Measurements from ENCODE around the gene AHCYL1.

GRCh38 chr1:110069404-110070281, 85.1 kb downstream of the AHCYL1 start:
- TF ChIP-seq, protein P1, sequence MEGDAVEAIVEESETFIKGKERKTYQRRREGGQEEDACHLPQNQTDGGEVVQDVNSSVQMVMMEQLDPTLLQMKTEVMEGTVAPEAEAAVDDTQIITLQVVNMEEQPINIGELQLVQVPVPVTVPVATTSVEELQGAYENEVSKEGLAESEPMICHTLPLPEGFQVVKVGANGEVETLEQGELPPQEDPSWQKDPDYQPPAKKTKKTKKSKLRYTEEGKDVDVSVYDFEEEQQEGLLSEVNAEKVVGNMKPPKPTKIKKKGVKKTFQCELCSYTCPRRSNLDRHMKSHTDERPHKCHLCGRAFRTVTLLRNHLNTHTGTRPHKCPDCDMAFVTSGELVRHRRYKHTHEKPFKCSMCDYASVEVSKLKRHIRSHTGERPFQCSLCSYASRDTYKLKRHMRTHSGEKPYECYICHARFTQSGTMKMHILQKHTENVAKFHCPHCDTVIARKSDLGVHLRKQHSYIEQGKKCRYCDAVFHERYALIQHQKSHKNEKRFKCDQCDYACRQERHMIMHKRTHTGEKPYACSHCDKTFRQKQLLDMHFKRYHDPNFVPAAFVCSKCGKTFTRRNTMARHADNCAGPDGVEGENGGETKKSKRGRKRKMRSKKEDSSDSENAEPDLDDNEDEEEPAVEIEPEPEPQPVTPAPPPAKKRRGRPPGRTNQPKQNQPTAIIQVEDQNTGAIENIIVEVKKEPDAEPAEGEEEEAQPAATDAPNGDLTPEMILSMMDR (IDR thresholded peaks at IDR 0.05) = no peak
- peak; percentile 100 for TF ChIP-seq EZH2 (IDR thresholded peaks at IDR 0.05)

Data from neural progenitor cell (in vitro differentiated cells).